GM12878 (cell line): ENCODE data around the gene EFNA1. TPM values are rescaled to one million over a fixed set of nuclear protein-coding genes. Genes with fewer than 3 reads are reported as not detected.

Experiments used
- ATAC-seq: fragments of 200-7000 bp; cut with Tn5 transposase; 3 replicates; pipeline ENCODE4 v1.9.1; 2020; ENCODE audit warnings: mild to moderate bottlenecking, moderate library complexity
- BruUV-seq: library from RNA; stranded (reverse); fragments of 400-500 nt; replicated peaks from 2 replicates; lab custom pipeline; 2021; lab: Mats Ljungman, UMichigan
- CTCF ChIA-PET: fragments of 300-600 bp; sonication (Branson Sonifier 250); formaldehyde crosslinking; extraction: SDS; loops from one replicate; lab custom pipeline; 2021; ENCODE audit warnings: inconsistent platforms; lab: Yijun Ruan, JAX
- POLR2A ChIA-PET: fragments of 350-600 bp; formaldehyde crosslinking; extraction: SDS; loops from one replicate; lab custom pipeline; 2021; ENCODE audit warnings: inconsistent platforms; lab: Charles Lee
- RAD21 ChIA-PET: fragments of 300-600 bp; sonication (Branson Sonifier 250); formaldehyde crosslinking; loops from one replicate; lab custom pipeline; 2023; ENCODE audit warnings: antibody characterized with exemption; ENCODE audit not compliant: unreplicated experiment; lab: Charles Lee
- SMC1A ChIA-PET: fragments of 300-600 bp; sonication (Branson Sonifier 250); formaldehyde crosslinking; loops from one replicate; lab custom pipeline; 2023; ENCODE audit not compliant: unreplicated experiment, uncharacterized antibody; lab: Charles Lee
- DNase-seq: peaks from one replicate; pipeline ENCODE4 v3.0.0-alpha.2; 2011; ENCODE audit warnings: low read depth, low spot score
- FAIRE-seq: peaks from 3 replicates; lab custom pipeline; 2011; peaks lifted over from hg19 to GRCh38; lab: Jason Lieb, UNC
- H2AFZ ChIP-seq: 2 replicates; pipeline ENCODE4 v1.6.0; 2011; ENCODE audit warnings: low read depth, low read length, control low read depth; ENCODE audit not compliant: control insufficient read depth
- H3K27ac ChIP-seq: 2 replicates; pipeline ENCODE4 v1.5.1; 2011; ENCODE audit warnings: control low read depth; ENCODE audit not compliant: control insufficient read depth, insufficient read depth
- H3K27me3 ChIP-seq, 2 experiments: replicated peaks in 1 of 2; 2 replicates each; pipeline versions ENCODE4 v1.6.0 to v1.6.1; 2011; ENCODE audit warnings: low read length in 1 of 2; ENCODE audit not compliant: control insufficient read depth in 2 of 2, insufficient read depth in 2 of 2
- H3K36me3 ChIP-seq, 2 experiments: 2 replicates each; pipeline ENCODE4 v1.5.1; 2011; ENCODE audit warnings: low read length in 1 of 2; ENCODE audit not compliant: control insufficient read depth in 2 of 2, insufficient read depth in 2 of 2
- H3K4me1 ChIP-seq: 2 replicates; pipeline ENCODE4 v1.6.1; 2011; ENCODE audit warnings: mild to moderate bottlenecking, low read length, moderate library complexity, mixed read lengths; ENCODE audit not compliant: control insufficient read depth, insufficient read depth
- H3K4me2 ChIP-seq: 2 replicates; pipeline ENCODE4 v1.6.0; 2011; ENCODE audit warnings: control low read depth; ENCODE audit not compliant: control insufficient read depth, insufficient read depth
- H3K4me3 ChIP-seq: fragments of 200-600 bp; sonication (generic); 2 replicates; pipeline ENCODE4 v1.5.1; 2016
- H3K79me2 ChIP-seq: 2 replicates; pipeline ENCODE4 v1.6.0; 2011; ENCODE audit warnings: low read length; ENCODE audit not compliant: control insufficient read depth, insufficient read depth
- H3K9ac ChIP-seq: 2 replicates; pipeline ENCODE4 v1.8.0; 2011; ENCODE audit warnings: low read length, control low read depth, mixed read lengths; ENCODE audit not compliant: control insufficient read depth, insufficient read depth
- H3K9me3 ChIP-seq: replicated peaks from 3 replicates; pipeline ENCODE4 v1.5.1; 2011; ENCODE audit warnings: mild to moderate bottlenecking, low read length; ENCODE audit not compliant: control insufficient read depth, insufficient read depth
- H4K20me1 ChIP-seq: 2 replicates; pipeline ENCODE4 v1.6.0; 2011; ENCODE audit not compliant: control insufficient read depth, insufficient read depth
- CHD1 ChIP-seq: IDR thresholded peaks from 2 replicates; pipeline ENCODE4 v1.6.1; 2012; ENCODE audit warnings: low read depth, low read length, improper control_type of control experiment
- ESRRA ChIP-seq: IDR thresholded peaks from 2 replicates; pipeline ENCODE4 v1.6.1; 2012; ENCODE audit warnings: mild to moderate bottlenecking, low read length, improper control_type of control experiment
- ETV6 ChIP-seq, 2 experiments: fragments of 450-650 bp in 1 of 2; IDR thresholded peaks in 1 of 2; conservative IDR thresholded peaks in 1 of 2; 2 replicates each; pipeline ENCODE4 v1.6.1; 2014; ENCODE audit warnings: antibody characterized with exemption in 1 of 2, borderline replicate concordance in 1 of 2, low read depth in 1 of 2, mild to moderate bottlenecking in 1 of 2, moderate library complexity in 1 of 2
- EZH2 ChIP-seq: IDR thresholded peaks from 2 replicates; pipeline ENCODE4 v1.6.1; 2012; ENCODE audit warnings: low read depth, mild to moderate bottlenecking, control low read depth, inconsistent platforms, low read length, borderline replicate concordance; ENCODE audit not compliant: control insufficient read depth
- MEF2A ChIP-seq: IDR thresholded peaks from 2 replicates; pipeline ENCODE4 v1.6.1; 2011; ENCODE audit warnings: low read depth, mild to moderate bottlenecking, low read length, moderate library complexity; ENCODE audit not compliant: insufficient read depth
- POLR2AphosphoS5 ChIP-seq: IDR thresholded peaks from 2 replicates; pipeline ENCODE4 v1.6.1; 2011; ENCODE audit warnings: mild to moderate bottlenecking, low read length, inconsistent platforms
- SIN3A ChIP-seq: IDR thresholded peaks from 2 replicates; pipeline ENCODE4 v1.6.1; 2012; ENCODE audit warnings: low read depth, low read length, improper control_type of control experiment
- SMAD5 ChIP-seq: IDR thresholded peaks from 2 replicates; pipeline ENCODE4 v1.6.1; 2016; ENCODE audit warnings: antibody characterized with exemption, low read depth
- SREBF2 ChIP-seq: IDR thresholded peaks from 2 replicates; pipeline ENCODE4 v1.6.1; 2012; ENCODE audit warnings: mild to moderate bottlenecking, low read length
- STAT1 ChIP-seq: fragments of 450-650 bp; conservative IDR thresholded peaks from 2 replicates; pipeline ENCODE4 v1.6.1; 2014; ENCODE audit warnings: antibody characterized with exemption, mild to moderate bottlenecking
- WGBS: methylation state at CpG from one replicate; pipeline ENCODE4 v1.1.6; 2016; ENCODE audit warnings: low lambda C conversion rate; ENCODE audit not compliant: insufficient replicate concordance, insufficient coverage; ENCODE audit errors: missing lambda C conversion rate; 5-methylcytosine and 5-hydroxymethylcytosine counted together
- in situ Hi-C: fragments of 300-500 bp; cut with MboI; formaldehyde crosslinking; loops from 9 replicates; pipeline ENCODE4 v1.14.3; 2018; ENCODE audit warnings: mixed read lengths
- intact Hi-C: fragments of 100-400 bp; cut with micrococcal nuclease; formaldehyde crosslinking; loops from one replicate; pipeline ENCODE4 v1.14.2; 2022; ENCODE audit not compliant: unreplicated experiment
- polyA plus RNA-seq, 11 experiments: library from polyadenylated mRNA; depleted of rRNA in 4 of 11; unstranded in 6 of 11; stranded (reverse) in 5 of 11; fragments of >200 nt; fragmentation: Nextera tagmentation in 4 of 11; fragmentation: Illumina TruSeq in 1 of 11; extraction: Ambion mirVana in 4 of 11; extraction: Trizol in 1 of 11; gene quantifications; 1 replicate in 1 of 11; 2 replicates in 10 of 11; pipeline versions ENCODE4 v1.2.1 to v1.2.3, GENCODE V29; 2011 to 2016; ENCODE audit warnings: inconsistent platforms in 2 of 11, missing spikeins in 2 of 11, low read depth in 1 of 11
- total RNA-seq, 4 experiments: library from RNA; depleted of rRNA in 3 of 4; stranded (reverse); fragments of >200 nt in 3 of 4; fragmentation: Illumina TruSeq in 1 of 4; extraction: Trizol in 1 of 4; gene quantifications; 2 replicates each; pipeline versions ENCODE4 v1.2.1 to v1.2.3, GENCODE V29; 2013 to 2021
- TF ChIP-seq, protein P1 (sequence below): fragments of 450-650 bp; IDR thresholded peaks from 2 replicates; pipeline ENCODE4 v1.6.1; 2017; ENCODE audit warnings: mild to moderate bottlenecking, moderate library complexity
- TF ChIP-seq, protein P2 (sequence below): fragments of 450-650 bp; conservative IDR thresholded peaks from 2 replicates; pipeline ENCODE4 v1.6.1; 2017; ENCODE audit warnings: mild to moderate bottlenecking, moderate library complexity
- TF ChIP-seq, protein P3 (sequence below): fragments of 450-650 bp; IDR thresholded peaks from 2 replicates; pipeline ENCODE4 v1.6.1; 2016; ENCODE audit warnings: mild to moderate bottlenecking

EFNA1 gene
- total and polyA plus RNA-seq, 10 of the 15 experiments (the other 5 are each of a cell fraction or from before 2014, with no cell fraction given): 0.13 to 7.5 (median 0.28) TPM; not detected in 5

DNA sequence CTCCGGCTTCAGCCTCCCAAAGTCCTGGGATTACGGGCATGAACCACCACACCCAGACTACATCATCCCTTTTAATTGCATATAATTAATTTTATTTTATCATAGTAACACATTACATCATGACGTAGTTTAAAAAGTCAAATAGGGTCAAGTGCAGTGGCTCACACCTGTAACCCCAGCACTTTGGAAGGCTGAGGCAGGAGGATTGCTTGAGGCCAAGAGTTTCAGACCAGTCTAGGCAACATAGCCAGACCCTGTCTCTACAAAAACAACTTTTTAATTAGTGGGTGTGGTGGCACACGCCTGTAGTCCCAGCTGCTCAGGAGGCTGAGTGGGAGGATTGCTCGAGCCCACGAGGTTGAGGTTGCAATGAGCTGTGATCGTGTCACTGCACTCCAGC lies 28.3 kb upstream of the EFNA1 start (continued):
- TF ChIP-seq, protein P1, sequence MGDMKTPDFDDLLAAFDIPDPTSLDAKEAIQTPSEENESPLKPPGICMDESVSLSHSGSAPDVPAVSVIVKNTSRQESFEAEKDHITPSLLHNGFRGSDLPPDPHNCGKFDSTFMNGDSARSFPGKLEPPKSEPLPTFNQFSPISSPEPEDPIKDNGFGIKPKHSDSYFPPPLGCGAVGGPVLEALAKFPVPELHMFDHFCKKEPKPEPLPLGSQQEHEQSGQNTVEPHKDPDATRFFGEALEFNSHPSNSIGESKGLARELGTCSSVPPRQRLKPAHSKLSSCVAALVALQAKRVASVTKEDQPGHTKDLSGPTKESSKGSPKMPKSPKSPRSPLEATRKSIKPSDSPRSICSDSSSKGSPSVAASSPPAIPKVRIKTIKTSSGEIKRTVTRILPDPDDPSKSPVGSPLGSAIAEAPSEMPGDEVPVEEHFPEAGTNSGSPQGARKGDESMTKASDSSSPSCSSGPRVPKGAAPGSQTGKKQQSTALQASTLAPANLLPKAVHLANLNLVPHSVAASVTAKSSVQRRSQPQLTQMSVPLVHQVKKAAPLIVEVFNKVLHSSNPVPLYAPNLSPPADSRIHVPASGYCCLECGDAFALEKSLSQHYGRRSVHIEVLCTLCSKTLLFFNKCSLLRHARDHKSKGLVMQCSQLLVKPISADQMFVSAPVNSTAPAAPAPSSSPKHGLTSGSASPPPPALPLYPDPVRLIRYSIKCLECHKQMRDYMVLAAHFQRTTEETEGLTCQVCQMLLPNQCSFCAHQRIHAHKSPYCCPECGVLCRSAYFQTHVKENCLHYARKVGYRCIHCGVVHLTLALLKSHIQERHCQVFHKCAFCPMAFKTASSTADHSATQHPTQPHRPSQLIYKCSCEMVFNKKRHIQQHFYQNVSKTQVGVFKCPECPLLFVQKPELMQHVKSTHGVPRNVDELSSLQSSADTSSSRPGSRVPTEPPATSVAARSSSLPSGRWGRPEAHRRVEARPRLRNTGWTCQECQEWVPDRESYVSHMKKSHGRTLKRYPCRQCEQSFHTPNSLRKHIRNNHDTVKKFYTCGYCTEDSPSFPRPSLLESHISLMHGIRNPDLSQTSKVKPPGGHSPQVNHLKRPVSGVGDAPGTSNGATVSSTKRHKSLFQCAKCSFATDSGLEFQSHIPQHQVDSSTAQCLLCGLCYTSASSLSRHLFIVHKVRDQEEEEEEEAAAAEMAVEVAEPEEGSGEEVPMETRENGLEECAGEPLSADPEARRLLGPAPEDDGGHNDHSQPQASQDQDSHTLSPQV: no peak

DNA sequence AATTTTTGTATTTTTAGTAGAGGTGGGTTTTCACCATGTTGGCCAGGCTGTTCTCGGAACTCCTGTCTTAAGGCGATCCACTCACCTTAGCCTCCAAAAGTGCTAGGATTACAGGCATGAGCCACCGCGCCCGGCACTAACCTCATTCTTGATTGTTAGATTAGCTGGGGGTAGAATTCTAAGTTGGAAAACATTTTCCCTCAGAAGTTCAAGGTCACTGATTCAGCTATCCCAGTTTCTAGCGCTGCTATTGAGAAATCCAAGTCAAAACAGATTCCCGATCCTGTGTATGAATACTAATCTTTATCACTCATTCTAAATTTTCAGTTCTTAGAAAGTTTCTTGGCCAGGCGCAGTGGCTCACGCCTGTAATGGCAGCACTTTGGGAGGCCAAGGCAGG lies 24.4 kb upstream of the EFNA1 start:
- no peak overlapping the region for H3K9ac ChIP-seq
- H4K20me1 ChIP-seq: no peaks in the 10 kb centered on the region
- WGBS: 76% methylated on average over 9 of the region's 9 CpGs
- BruUV-seq: no TSS peak
- RAD21 ChIA-PET: no interaction called here
- no peak for ATAC-seq
- no peak overlapping the region for H3K4me2 ChIP-seq
- POLR2A ChIA-PET: interaction anchor here (0.6 kb wide), 1 partner anchor 196 kb away, joined by 4 read pairs; no protein-coding TSS in a partner anchor
- in situ Hi-C loops: no loop called here
- H3K36me3 ChIP-seq: no peaks in the 10 kb centered on the region
- no peak for DNase-seq
- no peak overlapping the region for H3K4me3 ChIP-seq
- SMC1A ChIA-PET: interaction anchor here (1.3 kb wide), 1 partner anchor 69 kb away, joined by 3 read pairs; the partner anchor contains the start of gene KRTCAP2
- no peak overlapping the region for H2AFZ ChIP-seq
- no peaks in the 10 kb centered on the region for H3K4me1 ChIP-seq
- H3K79me2 ChIP-seq: no peaks in the 10 kb centered on the region
- no peaks in the 10 kb centered on the region for H3K27me3 ChIP-seq
- no peak overlapping the region for H3K27ac ChIP-seq
- FAIRE-seq: no peak
- no peaks in the 10 kb centered on the region for H3K9me3 ChIP-seq
- CTCF ChIA-PET: no interaction called here
- TF ChIP-seq ETV6 (conservative IDR thresholded peaks at IDR 0.05 in 1 of 2, IDR thresholded peaks at IDR 0.05 in 1 of 2; ENCODE audit: borderline replicate concordance in 1 of 2, low read depth in 1 of 2): no peak
- TF ChIP-seq SMAD5: no peak
- TF ChIP-seq, protein P2, sequence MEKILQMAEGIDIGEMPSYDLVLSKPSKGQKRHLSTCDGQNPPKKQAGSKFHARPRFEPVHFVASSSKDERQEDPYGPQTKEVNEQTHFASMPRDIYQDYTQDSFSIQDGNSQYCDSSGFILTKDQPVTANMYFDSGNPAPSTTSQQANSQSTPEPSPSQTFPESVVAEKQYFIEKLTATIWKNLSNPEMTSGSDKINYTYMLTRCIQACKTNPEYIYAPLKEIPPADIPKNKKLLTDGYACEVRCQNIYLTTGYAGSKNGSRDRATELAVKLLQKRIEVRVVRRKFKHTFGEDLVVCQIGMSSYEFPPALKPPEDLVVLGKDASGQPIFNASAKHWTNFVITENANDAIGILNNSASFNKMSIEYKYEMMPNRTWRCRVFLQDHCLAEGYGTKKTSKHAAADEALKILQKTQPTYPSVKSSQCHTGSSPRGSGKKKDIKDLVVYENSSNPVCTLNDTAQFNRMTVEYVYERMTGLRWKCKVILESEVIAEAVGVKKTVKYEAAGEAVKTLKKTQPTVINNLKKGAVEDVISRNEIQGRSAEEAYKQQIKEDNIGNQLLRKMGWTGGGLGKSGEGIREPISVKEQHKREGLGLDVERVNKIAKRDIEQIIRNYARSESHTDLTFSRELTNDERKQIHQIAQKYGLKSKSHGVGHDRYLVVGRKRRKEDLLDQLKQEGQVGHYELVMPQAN: no peak
- TF ChIP-seq ESRRA: no peak
- TF ChIP-seq CHD1: no peak
- TF ChIP-seq POLR2AphosphoS5: no peak
- TF ChIP-seq SREBF2: no peak
- no peak for TF ChIP-seq STAT1
- TF ChIP-seq EZH2: no peak
- no peak for TF ChIP-seq MEF2A
- TF ChIP-seq, protein P3, sequence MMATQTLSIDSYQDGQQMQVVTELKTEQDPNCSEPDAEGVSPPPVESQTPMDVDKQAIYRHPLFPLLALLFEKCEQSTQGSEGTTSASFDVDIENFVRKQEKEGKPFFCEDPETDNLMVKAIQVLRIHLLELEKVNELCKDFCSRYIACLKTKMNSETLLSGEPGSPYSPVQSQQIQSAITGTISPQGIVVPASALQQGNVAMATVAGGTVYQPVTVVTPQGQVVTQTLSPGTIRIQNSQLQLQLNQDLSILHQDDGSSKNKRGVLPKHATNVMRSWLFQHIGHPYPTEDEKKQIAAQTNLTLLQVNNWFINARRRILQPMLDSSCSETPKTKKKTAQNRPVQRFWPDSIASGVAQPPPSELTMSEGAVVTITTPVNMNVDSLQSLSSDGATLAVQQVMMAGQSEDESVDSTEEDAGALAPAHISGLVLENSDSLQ: no peak
- no peak for TF ChIP-seq SIN3A
- intact Hi-C loops: no loop called here
